Stimulated activated CD8-positive, alpha-beta memory T cell treated with anti-CD3 and anti-CD28 coated beads, Interleukin-4, amount 100 ng/mL, for 4 hours (primary cell): ENCODE measurements around the gene C2CD4A.

ENCODE experiments used
- DNase-seq, 2 donors: peaks; one replicate each; pipeline ENCODE4 v3.0.0-alpha.2; 2020; ENCODE audit warnings: low read depth in 2 of 2, low spot score in 1 of 2

The C2CD4A gene

GRCh38 chr15:62059108-62059815 lies 7.5 kb upstream of the C2CD4A start:
- DNase-seq, result no peak

DNA sequence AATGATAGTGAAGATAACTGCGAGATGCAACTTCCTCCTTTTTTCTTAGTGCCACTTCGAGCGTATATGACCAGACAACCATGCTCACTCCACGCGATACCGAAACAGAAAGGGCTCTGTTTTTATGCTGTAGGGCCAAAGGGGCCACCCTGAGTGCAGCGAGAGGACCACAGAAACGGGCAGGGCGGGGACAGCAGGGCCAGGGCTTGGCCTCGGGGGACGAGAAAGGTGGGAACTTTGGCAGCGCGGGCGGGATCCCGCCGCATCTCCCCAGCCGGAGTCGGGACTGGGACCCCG lies 7.0 kb upstream of the C2CD4A start:
- peak in 1 of 2 donors; percentile 40 for DNase-seq

GRCh38 chr15:62060113-62060895 lies 6.5 kb upstream of the C2CD4A start, which contains the start of gene VPS13C:
Gene VPS13C, minus strand, starts transcription at chr15:62060447. Its CDS starts 73 bp downstream, at chr15:62060374.
- peak; percentile 70 to 84 for DNase-seq

- DNase-seq, result no peak
These were observed 5.9 kb upstream of the C2CD4A start for GRCh38 chr15:62060896-62061280.

GRCh38 chr15:62063825-62064635 lies 2.7 kb upstream of the C2CD4A start:
- no peak for DNase-seq

- no peak for DNase-seq
These were observed 769 bp downstream of the C2CD4A start for GRCh38 chr15:62067448-62068044.

- no peak for DNase-seq
These were observed 1.5 kb downstream of the C2CD4A start for GRCh38 chr15:62068071-62068809.

- DNase-seq, result no peak
These were observed 2.0 kb downstream of the C2CD4A start for GRCh38 chr15:62068810-62069167.

DNA sequence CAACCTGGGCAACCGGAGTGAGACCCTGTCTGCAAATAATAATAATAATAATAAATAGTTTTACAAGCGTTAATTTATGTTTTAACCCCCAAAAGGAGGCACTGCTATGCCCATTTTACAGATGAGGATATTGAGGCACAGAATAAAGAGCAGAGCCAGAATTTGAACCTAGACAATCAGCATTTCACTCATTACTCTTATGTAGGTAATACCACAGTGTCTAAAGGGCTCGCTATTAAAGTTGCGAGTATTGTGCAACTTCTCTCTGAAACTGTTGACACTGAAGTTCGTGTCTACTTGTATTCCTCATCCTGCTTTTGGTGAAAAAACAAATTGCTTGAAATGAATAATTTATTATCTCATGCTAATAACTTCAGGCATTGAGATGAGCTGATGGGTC lies 2.8 kb downstream of the C2CD4A start:
- no peak for DNase-seq

- DNase-seq, result no peak
These were observed 5.0 kb downstream of the C2CD4A start for GRCh38 chr15:62071711-62072308.

DNA sequence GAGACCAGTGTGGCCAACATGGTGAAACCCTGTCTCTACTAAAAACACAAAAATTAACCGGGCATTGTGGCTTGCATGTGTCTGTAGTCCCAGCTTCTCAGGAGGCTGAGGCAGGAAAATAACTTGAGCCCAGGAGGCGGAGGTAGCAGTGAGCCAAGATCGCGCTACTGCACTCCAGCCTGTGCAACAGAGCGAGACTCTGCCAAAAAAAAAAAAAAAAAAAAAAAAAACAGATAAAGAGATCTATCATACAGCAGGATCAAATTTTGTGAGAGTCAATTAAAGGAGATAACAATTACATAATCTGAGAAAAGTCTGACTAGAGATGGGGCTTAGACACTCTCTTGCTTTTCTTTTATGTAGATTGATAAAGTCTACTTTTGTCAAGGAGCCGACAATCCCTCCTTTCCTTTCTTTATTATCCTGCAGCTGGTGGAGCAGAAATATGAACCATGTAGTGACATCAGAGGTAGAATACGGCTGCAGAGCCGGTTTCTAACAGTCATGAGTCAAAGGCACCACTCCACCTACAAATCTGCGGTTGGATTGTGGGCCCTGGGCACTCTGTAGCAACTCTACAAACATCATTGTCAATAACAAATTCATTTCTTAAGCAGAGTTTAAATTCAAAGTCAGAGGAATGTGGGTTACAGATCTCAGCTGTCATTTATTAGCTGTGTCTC lies 9.0 kb downstream of the C2CD4A start:
- no peak for DNase-seq

DNA sequence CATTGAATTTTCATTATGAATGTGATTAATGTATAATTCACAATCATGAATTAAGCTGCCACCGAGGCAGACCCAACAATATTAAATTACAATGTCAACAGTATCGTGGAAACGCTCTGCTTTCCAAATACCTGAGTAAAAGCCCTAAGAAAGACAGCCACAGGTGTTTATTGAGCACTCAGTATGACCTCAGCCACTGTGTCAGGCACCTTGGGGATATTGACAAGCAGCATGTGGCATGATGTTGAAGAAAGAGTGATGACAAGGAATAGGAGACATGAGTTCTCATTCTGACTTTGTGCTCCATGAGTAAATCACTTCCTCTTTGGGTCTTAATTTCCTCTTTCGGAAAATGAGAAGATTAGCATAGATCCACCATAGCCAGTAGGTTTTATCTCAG lies 12.8 kb downstream of the C2CD4A start:
- DNase-seq, result no peak

DNA sequence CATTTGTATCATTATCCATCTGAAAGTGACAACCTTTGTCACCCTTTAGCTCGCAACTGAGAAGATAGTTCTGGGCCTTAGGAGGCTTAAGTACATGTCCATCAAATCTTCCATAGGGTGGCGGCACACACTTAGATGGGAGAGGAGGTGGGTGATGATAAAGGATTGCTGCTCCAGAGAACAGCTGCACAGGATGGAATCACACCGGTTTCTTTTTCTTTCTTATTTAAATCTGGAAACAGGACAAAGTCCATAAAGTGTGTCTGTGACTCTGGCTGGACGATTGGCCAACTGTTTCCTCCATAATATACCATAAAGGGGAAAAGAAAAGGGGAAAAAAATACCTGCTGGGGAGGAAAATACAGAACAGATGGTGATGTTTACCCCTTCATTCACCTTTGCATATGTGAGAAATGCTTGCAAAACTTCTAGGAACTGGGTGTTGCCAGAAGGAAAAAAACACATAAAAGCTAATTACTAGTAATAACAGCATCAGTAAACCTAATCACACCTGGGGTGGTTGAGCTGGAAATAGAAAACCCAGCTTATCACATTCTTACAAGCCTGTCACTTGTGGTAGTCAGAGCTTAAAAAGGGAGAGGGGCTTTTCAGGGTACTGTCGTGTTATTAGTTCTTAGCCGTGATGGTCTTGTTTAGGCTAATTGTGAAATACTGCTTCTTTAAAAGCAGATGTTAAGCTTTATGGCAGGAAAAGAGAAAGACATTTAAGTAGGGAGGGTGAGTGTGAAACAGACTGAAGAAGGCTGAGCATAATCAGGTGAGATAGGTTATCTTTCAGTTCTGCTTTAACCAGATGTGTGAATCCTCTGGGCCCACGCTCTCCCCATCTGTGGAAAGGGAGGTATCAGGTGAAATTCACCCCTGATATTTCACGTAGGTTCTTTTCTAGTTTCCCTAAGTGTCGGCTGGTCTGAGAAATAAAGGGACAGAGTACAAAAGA lies 16.7 kb downstream of the C2CD4A start:
- no peak for DNase-seq

GRCh38 chr15:62085740-62086139 lies 19.0 kb downstream of the C2CD4A start:
- no peak for DNase-seq

- DNase-seq, result no peak
These were observed 21.0 kb downstream of the C2CD4A start for GRCh38 chr15:62087671-62088352.

GRCh38 chr15:62088353-62088693 lies 21.5 kb downstream of the C2CD4A start:
- DNase-seq, result no peak

DNA sequence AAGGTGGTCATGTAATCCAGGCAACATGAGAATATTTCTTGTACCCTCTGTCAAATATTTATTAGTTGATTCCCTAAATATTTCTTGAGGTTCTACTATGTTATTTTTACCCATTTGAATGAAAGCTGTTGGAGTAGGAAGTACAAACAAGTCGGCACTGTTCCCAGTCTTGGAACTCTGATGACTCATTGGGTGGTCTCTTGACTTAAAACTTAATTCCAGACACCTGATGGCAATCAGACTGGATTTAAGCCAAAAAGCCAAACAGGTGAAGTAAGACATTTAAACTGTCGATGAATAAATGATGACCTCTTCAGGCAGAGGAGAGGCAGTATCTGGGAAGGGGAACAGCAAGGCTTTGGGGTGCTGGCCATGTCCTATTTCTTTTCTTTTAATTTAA lies 22.8 kb downstream of the C2CD4A start:
- no peak for DNase-seq

- no peak for DNase-seq
These were observed 24.2 kb downstream of the C2CD4A start for GRCh38 chr15:62090988-62091387.
